ENCODE results near the gene ANKRD11. TPM values are rescaled to one million over a fixed set of nuclear protein-coding genes. Genes with fewer than 3 reads are reported as not detected.
A peak's percentile ranks its signal among the peaks of the same experiment; 100 is the strongest.
"Not testable (repeated sequence)": the region's sequence is repeated elsewhere in the genome, so short reads cannot be mapped to it uniquely, and the experiment has no call there.

ANKRD11 gene
- polyA plus RNA-seq, 3 donors = 3.2 to 62.4 (median 5.4) TPM

DNA sequence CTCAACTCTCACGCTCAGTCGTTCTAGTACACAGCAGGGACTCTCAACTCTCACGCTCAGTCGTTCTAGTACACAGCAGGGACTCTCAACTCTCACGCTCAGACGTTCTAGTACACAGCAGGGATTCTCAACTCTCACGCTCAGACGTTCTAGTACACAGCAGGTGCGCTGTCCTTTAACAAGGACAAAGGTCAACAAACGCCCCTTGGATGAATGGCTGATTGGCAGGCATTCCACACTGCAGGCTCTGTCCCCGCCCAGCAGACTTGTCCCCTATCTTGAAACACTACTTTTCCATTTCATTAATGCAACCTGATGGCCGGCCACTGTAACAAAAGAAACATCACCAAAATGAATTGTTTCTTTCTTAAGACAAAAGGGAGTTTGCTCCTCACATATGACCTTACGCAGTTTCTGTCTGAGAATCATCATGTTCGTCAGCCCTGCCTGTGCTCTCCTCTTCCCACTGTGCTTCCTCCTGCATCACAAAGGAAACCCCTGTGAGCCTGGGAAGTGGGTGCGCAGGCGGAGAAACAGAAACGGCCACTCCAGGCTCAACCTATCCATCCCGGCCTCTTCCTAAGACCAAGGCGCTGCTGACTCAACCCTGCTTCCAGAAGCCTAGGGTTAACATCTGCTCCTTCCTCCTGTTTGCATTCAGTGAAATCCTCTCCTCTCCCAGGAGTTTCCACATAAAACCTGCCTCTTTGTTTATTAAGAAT lies 59.8 kb downstream of the ANKRD11 start:
- H3K4me3 Mint-ChIP-seq = no peak overlapping the region
- Histone ChIP-seq H3K4me1 (ENCODE audit: control insufficient read depth in 1 of 2, insufficient read depth in 2 of 2, low read length in 2 of 2) (peaks cover 20 to 26% of the 10 kb centered on the region in 2 donors), H3K4me3 (replicated peaks in 1 of 3; ENCODE audit: low read depth in 2 of 3, low read length in 3 of 3) (no peak overlapping the region), H4K20me1 (ENCODE audit: insufficient read depth, low read length) (peaks cover 88% of the 10 kb centered on the region), H3K9ac (ENCODE audit: insufficient read depth, low read length, poor library complexity, severe bottlenecking) (no peak overlapping the region), H3K79me2 (ENCODE audit: insufficient read depth, low read length) (peaks cover 88% of the 10 kb centered on the region), H3K9me3 (replicated peaks in 1 of 2; ENCODE audit: control insufficient read depth in 1 of 2, insufficient read depth in 1 of 2, low read length in 2 of 2) (no peaks in the 10 kb centered on the region), H2AFZ (ENCODE audit: insufficient read depth, low read depth, low read length, poor library complexity, severe bottlenecking) (no peak overlapping the region), H3K27me3 (ENCODE audit: control insufficient read depth in 2 of 2, insufficient read depth in 2 of 2, low read length in 2 of 2) (no peaks in the 10 kb centered on the region), H3K4me2 (replicated peaks; ENCODE audit: extremely low read depth, low read length, poor library complexity, severe bottlenecking) (no peak overlapping the region), H3K27ac (ENCODE audit: low read depth in 1 of 2, low read length in 2 of 2) (peak overlapping the region in 1 of 2 donors; percentile 54), H3K36me3 (replicated peaks in 1 of 2; ENCODE audit: control insufficient read depth in 1 of 2, insufficient read depth in 2 of 2, low read length in 2 of 2) (peaks cover 4 to 19% of the 10 kb centered on the region in 2 donors)
- H3K9me3 Mint-ChIP-seq = peaks cover 0 to 4% (median 0%) of the 10 kb centered on the region in 7 donors
- intact Hi-C loops (cut with micrococcal nuclease) = no loop called here
- TF ChIP-seq, protein P1, sequence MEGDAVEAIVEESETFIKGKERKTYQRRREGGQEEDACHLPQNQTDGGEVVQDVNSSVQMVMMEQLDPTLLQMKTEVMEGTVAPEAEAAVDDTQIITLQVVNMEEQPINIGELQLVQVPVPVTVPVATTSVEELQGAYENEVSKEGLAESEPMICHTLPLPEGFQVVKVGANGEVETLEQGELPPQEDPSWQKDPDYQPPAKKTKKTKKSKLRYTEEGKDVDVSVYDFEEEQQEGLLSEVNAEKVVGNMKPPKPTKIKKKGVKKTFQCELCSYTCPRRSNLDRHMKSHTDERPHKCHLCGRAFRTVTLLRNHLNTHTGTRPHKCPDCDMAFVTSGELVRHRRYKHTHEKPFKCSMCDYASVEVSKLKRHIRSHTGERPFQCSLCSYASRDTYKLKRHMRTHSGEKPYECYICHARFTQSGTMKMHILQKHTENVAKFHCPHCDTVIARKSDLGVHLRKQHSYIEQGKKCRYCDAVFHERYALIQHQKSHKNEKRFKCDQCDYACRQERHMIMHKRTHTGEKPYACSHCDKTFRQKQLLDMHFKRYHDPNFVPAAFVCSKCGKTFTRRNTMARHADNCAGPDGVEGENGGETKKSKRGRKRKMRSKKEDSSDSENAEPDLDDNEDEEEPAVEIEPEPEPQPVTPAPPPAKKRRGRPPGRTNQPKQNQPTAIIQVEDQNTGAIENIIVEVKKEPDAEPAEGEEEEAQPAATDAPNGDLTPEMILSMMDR (IDR thresholded peaks at IDR 0.05) = no peak
- peak overlapping the region in 2 of 7 donors; percentile 21 to 42 for H3K27ac Mint-ChIP-seq
- no peak for DNase-seq
- peaks cover 34% of the 10 kb centered on the region for H3K4me1 Mint-ChIP-seq
- H3K36me3 Mint-ChIP-seq = peaks cover 6 to 16% of the 10 kb centered on the region in 2 donors
- 89% methylated on average over 12 of the region's 19 CpGs for WGBS (ENCODE audit: insufficient coverage)
- peaks cover 0 to 2% (median 0%) of the 10 kb centered on the region in 3 donors for H3K27me3 Mint-ChIP-seq (ENCODE audit: low read depth in 3 of 3)

DNA sequence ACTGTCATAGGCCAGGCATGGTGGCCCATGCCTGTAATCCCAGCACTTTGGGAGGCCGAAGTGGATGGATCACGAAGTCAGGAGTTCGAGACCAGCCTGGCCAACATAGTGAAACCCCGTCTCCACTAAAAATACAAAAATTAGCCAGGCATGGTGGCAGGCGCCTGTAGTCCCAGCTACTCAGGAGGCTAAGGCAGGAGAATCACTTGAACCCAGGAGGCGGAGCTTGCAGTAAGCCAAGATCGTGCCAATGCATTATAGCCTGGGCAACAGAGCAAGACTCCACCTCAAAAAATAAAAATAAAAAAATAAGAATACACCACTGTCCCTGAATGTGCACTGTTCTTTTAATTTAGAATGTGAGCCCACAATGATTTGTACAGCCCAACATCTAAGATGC lies 61.8 kb downstream of the ANKRD11 start:
- H2AFZ ChIP-seq (ENCODE audit: insufficient read depth, low read depth, low read length, poor library complexity, severe bottlenecking); H3K9ac ChIP-seq (ENCODE audit: insufficient read depth, low read length, poor library complexity, severe bottlenecking); H3K27me3 Mint-ChIP-seq (ENCODE audit: low read depth in 3 of 3); H3K9me3 Mint-ChIP-seq; H3K27ac ChIP-seq (ENCODE audit: low read depth in 1 of 2, low read length in 2 of 2); H3K9me3 ChIP-seq (replicated peaks in 1 of 2; ENCODE audit: control insufficient read depth in 1 of 2, insufficient read depth in 1 of 2, low read length in 2 of 2); DNase-seq; H3K27ac Mint-ChIP-seq; H3K4me3 Mint-ChIP-seq; intact Hi-C loops (cut with micrococcal nuclease); H3K4me2 ChIP-seq (replicated peaks; ENCODE audit: extremely low read depth, low read length, poor library complexity, severe bottlenecking); H3K4me3 ChIP-seq (replicated peaks in 1 of 3; ENCODE audit: low read depth in 2 of 3, low read length in 3 of 3); H3K27me3 ChIP-seq (ENCODE audit: control insufficient read depth in 2 of 2, insufficient read depth in 2 of 2, low read length in 2 of 2): not testable (repeated sequence)
- H3K36me3 Mint-ChIP-seq = peaks cover 18 to 32% of the 10 kb centered on the region in 2 donors
- WGBS (ENCODE audit: insufficient coverage) = 96% methylated on average over 3 of the region's 7 CpGs
- Histone ChIP-seq H3K4me1 (ENCODE audit: control insufficient read depth in 1 of 2, insufficient read depth in 2 of 2, low read length in 2 of 2) (peaks cover 22 to 27% of the 10 kb centered on the region in 2 donors), H3K79me2 (ENCODE audit: insufficient read depth, low read length) (peaks cover 88% of the 10 kb centered on the region), H3K36me3 (replicated peaks in 1 of 2; ENCODE audit: control insufficient read depth in 1 of 2, insufficient read depth in 2 of 2, low read length in 2 of 2) (peaks cover 4 to 32% of the 10 kb centered on the region in 2 donors), H4K20me1 (ENCODE audit: insufficient read depth, low read length) (peaks cover 88% of the 10 kb centered on the region)
- peaks cover 36% of the 10 kb centered on the region for H3K4me1 Mint-ChIP-seq

Data from CD14-positive monocyte (primary cell).